HG03039 (cell line): Measurements from ENCODE around the gene MROH8.
"Not testable (repeated sequence)": the region's sequence is repeated elsewhere in the genome, so short reads cannot be mapped to it uniquely, and the experiment has no call there.

Source experiments
- ATAC-seq: cut with Tn5 transposase; IDR thresholded peaks from one replicate; pipeline ENCODE4 v1.9.1; 2021; ENCODE audit warnings: mild to moderate bottlenecking, moderate library complexity; ENCODE audit not compliant: unreplicated experiment

Gene MROH8

GRCh38 chr20:37095599-37096414 is 83.5 kb downstream of the MROH8 start, which contains the start of gene RBL1:
Gene RBL1, minus strand, starts transcription at chr20:37095997. Its CDS starts 69 bp downstream, at chr20:37095928.
- peak; percentile 71 for ATAC-seq

GRCh38 chr20:37095108-37095598 is 84.2 kb downstream of the MROH8 start:
- ATAC-seq, result peak; percentile 15

- no peak for ATAC-seq
Measured at GRCh38 chr20:37090407-37090806, 88.9 kb downstream of the MROH8 start.

DNA sequence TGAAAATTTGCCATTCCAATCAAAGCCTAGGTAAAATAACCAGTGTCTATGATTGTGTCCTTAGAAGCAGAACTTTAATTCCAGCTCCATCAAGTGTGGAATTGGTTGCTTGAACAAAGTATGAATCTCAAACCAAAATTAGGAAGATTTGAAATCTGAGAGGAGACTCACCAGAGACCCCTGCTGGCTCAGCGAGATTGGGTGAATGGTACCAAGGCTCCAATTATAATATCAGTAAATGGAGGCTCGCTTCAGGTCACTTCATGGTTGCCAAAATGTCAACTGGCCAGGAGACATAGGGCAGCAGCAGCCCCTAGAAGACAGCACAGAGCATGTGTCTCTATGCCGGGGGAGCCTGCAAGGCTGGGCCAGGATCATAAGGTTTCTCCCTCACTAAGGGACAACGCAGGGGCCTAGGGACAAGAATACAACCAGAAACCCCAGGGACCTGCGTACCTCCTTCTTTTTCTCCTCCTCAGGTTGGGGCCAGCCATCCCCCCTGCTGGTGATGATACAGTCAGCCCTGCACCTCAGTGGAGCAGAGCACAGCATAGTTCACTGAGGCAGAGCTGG is 97.5 kb downstream of the MROH8 start:
- no peak for ATAC-seq

- ATAC-seq, result no peak
Measured at GRCh38 chr20:37077009-37077408, 102.3 kb downstream of the MROH8 start.

GRCh38 chr20:37075932-37076685 is 103.2 kb downstream of the MROH8 start:
- no peak for ATAC-seq

GRCh38 chr20:37072293-37073196 is 106.8 kb downstream of the MROH8 start:
- ATAC-seq, result no peak

GRCh38 chr20:37071481-37071911 is 107.9 kb downstream of the MROH8 start:
- ATAC-seq, result no peak

GRCh38 chr20:37069563-37069962 is 109.8 kb downstream of the MROH8 start:
- not testable (repeated sequence) for ATAC-seq

DNA sequence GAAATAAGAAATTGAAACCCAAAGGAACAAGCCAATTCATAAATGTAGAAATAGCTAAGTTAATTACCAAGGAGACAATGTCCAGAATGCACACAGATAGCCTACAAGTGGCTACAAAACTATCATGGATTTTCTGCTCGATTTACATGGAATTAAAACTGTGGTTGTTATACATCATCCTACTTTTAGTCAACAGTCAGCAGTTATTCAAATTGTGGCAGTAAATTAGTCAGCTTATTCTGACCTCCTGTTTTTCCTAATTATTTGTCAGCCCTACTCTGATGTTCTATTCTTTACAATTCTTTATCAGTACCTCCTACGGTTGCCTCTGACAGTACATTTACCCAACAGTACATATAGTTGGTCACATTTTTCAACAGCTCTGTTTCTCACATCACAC is 113.2 kb downstream of the MROH8 start:
- ATAC-seq, result no peak

GRCh38 chr20:37055276-37055675 is 124.1 kb downstream of the MROH8 start:
- ATAC-seq, result no peak

- ATAC-seq, result no peak
Measured at GRCh38 chr20:37053230-37053950, 126.0 kb downstream of the MROH8 start.
